HCT116 (cell line): ENCODE results near the gene RALGPS1.

Experiments used
- ATF3 ChIP-seq: IDR thresholded peaks from 2 replicates; pipeline ENCODE4 v1.6.1; 2012
- CTCF ChIP-seq, 3 experiments: fragments of 200-600 bp in 1 of 3; sonication (generic) in 1 of 3; IDR thresholded peaks in 2 of 3; conservative IDR thresholded peaks in 1 of 3; 2 replicates each; pipeline ENCODE4 v1.5.1; 2012 to 2017; ENCODE audit warnings: low read depth in 2 of 3, low read length in 2 of 3, antibody characterized with exemption in 1 of 3, borderline replicate concordance in 1 of 3, control low read depth in 1 of 3, mild to moderate bottlenecking in 1 of 3, mixed read lengths in 1 of 3, mixed run types in 1 of 3, moderate library complexity in 1 of 3; ENCODE audit not compliant: insufficient read depth in 1 of 3
- EZH2 ChIP-seq: fragments of 200-600 bp; sonication (generic); IDR thresholded peaks from 2 replicates; pipeline ENCODE4 v1.6.1; 2017; ENCODE audit warnings: antibody characterized with exemption, mixed run types
- EZH2phosphoT487 ChIP-seq: fragments of 200-600 bp; IDR thresholded peaks from 2 replicates; pipeline ENCODE4 v1.6.1; 2018; ENCODE audit warnings: antibody characterized with exemption, borderline replicate concordance
- JUND ChIP-seq: IDR thresholded peaks from 2 replicates; pipeline ENCODE4 v1.6.1; 2012
- POLR2A ChIP-seq: IDR thresholded peaks from 2 replicates; pipeline ENCODE4 v1.7.0; 2011; ENCODE audit warnings: borderline replicate concordance; ENCODE audit not compliant: insufficient read depth, insufficient read length; ENCODE audit errors: extremely low read depth
- POLR2AphosphoS5 ChIP-seq: IDR thresholded peaks from 2 replicates; pipeline ENCODE4 v1.6.1; 2011; ENCODE audit warnings: mild to moderate bottlenecking, low read depth, low read length, moderate library complexity
- RAD21 ChIP-seq: IDR thresholded peaks from 2 replicates; pipeline ENCODE4 v1.6.1; 2012; ENCODE audit warnings: low read depth, mild to moderate bottlenecking
- REST ChIP-seq: IDR thresholded peaks from 2 replicates; pipeline ENCODE4 v1.6.1; 2012; ENCODE audit warnings: low read depth
- SP1 ChIP-seq: IDR thresholded peaks from 2 replicates; pipeline ENCODE4 v1.6.1; 2012; ENCODE audit warnings: low read depth
- SRF ChIP-seq: IDR thresholded peaks from 2 replicates; pipeline ENCODE4 v1.6.1; 2012; ENCODE audit warnings: low read depth
- TCF7L2 ChIP-seq: IDR thresholded peaks from 2 replicates; pipeline ENCODE4 v1.7.0; 2011; ENCODE audit warnings: borderline replicate concordance, inconsistent platforms; ENCODE audit not compliant: insufficient read depth, insufficient read length; ENCODE audit errors: extremely low read depth

- TF ChIP-seq CTCF (IDR thresholded peaks at IDR 0.05 in 2 of 3, conservative IDR thresholded peaks at IDR 0.05 in 1 of 3; ENCODE audit: borderline replicate concordance in 1 of 3, insufficient read depth in 1 of 3, low read depth in 2 of 3, low read length in 2 of 3) (peak in 2 of 3 experiments; percentile 2 to 10; a peak in 1 of 6 replicates), REST (no peak), SP1 (no peak), SRF (no peak), TCF7L2 (no peak), EZH2phosphoT487 (no peak), RAD21 (no peak), ATF3 (no peak), POLR2AphosphoS5 (no peak), EZH2 (no peak), JUND (no peak), POLR2A (no peak)
Observed at GRCh38 chr9:126989847-126990842, 75.6 kb downstream of the RALGPS1 start.
